ENCODE results near the gene FTSJ3.
A peak's percentile ranks its signal among the peaks of the same experiment; 100 is the strongest.

Gene FTSJ3

GRCh38 chr17:63773272-63774140 lies 54.0 kb downstream of the FTSJ3 start, which contains the start of gene CCDC47:
TSS of gene CCDC47 (minus strand) at chr17:63773597. CDS start at chr17:63766175, 7,422 bp downstream.
- H3K4me3 ChIP-seq (replicated peaks in 1 of 2; ENCODE audit: low read depth in 2 of 2, low read length in 2 of 2) = peak within 1 kb of the TSS; percentile 60 to 94
- no peak for TF ChIP-seq CTCF (IDR thresholded peaks at IDR 0.05; ENCODE audit: low read depth, low read length)
- DNase-seq (ENCODE audit: low read depth in 2 of 2) = peak; percentile 99 to 100

GRCh38 chr17:63772801-63773271 lies 54.6 kb downstream of the FTSJ3 start:
- H3K4me3 ChIP-seq (replicated peaks in 1 of 2; ENCODE audit: low read depth in 2 of 2, low read length in 2 of 2) = peak overlapping the region; percentile 60 to 94
- DNase-seq (ENCODE audit: low read depth in 2 of 2) = peak; percentile 39 to 43
- no peak for TF ChIP-seq CTCF (IDR thresholded peaks at IDR 0.05; ENCODE audit: low read depth, low read length)
